OCI-LY1 (cell line): ENCODE results near the gene ELMO1.

Source experiments
- H2AFZ ChIP-seq: fragments of 200-600 bp; sonication (generic), shearing (Covaris generic); 2 replicates; pipeline ENCODE4 v1.6.0; 2014; ENCODE audit warnings: antibody characterized with exemption, mild to moderate bottlenecking, low read length
- H3F3A ChIP-seq: fragments of 200-600 bp; sonication (generic), shearing (Covaris generic); 2 replicates; pipeline ENCODE4 v1.6.0; 2014; ENCODE audit warnings: mild to moderate bottlenecking, antibody characterized with exemption, low read length, moderate library complexity; ENCODE audit not compliant: insufficient read depth
- H3K27ac ChIP-seq: fragments of 200-600 bp; sonication (generic); 2 replicates; pipeline ENCODE4 v1.5.1; 2014; ENCODE audit warnings: low read length, mixed run types, mild to moderate bottlenecking, low read depth; ENCODE audit not compliant: poor library complexity, severe bottlenecking
- H3K27me3 ChIP-seq: fragments of 200-600 bp; sonication (generic); 2 replicates; pipeline ENCODE4 v1.6.0; 2014; ENCODE audit warnings: antibody characterized with exemption, mild to moderate bottlenecking, low read length, moderate library complexity; ENCODE audit not compliant: insufficient read depth
- H3K36me3 ChIP-seq: fragments of 200-600 bp; sonication (generic); 2 replicates; pipeline ENCODE4 v1.6.1; 2014; ENCODE audit warnings: mild to moderate bottlenecking, antibody characterized with exemption, low read length, moderate library complexity, mixed read lengths; ENCODE audit not compliant: insufficient read depth
- H3K4me1 ChIP-seq: fragments of 200-600 bp; sonication (generic); 2 replicates; pipeline ENCODE4 v1.5.1; 2014; ENCODE audit warnings: mild to moderate bottlenecking, low read length, moderate library complexity; ENCODE audit not compliant: insufficient read depth, severe bottlenecking
- H3K4me2 ChIP-seq: fragments of 200-600 bp; sonication (generic), shearing (Covaris generic); 2 replicates; pipeline ENCODE4 v1.6.1; 2014; ENCODE audit warnings: low read length
- H3K4me3 ChIP-seq: fragments of 200-600 bp; sonication (generic); 2 replicates; pipeline ENCODE4 v1.5.1; 2014; ENCODE audit warnings: low read length, low read depth, mild to moderate bottlenecking, mixed read lengths; ENCODE audit not compliant: poor library complexity, severe bottlenecking
- H3K79me2 ChIP-seq: fragments of 200-600 bp; shearing (Covaris generic); 2 replicates; pipeline ENCODE4 v1.6.1; 2016; ENCODE audit warnings: mixed run types, low read length, mixed read lengths; ENCODE audit not compliant: insufficient read depth
- H3K9ac ChIP-seq: fragments of 200-600 bp; sonication (generic), shearing (Covaris generic); 2 replicates; pipeline ENCODE4 v1.6.1; 2014; ENCODE audit warnings: mild to moderate bottlenecking, low read length, mixed read lengths
- H3K9me2 ChIP-seq: fragments of 200-600 bp; sonication (generic), shearing (Covaris generic); 2 replicates; pipeline ENCODE4 v1.6.1; 2014; ENCODE audit warnings: low read depth, mild to moderate bottlenecking, low read length, mixed read lengths
- H3K9me3 ChIP-seq: fragments of 200-600 bp; shearing (Covaris generic); 2 replicates; pipeline ENCODE4 v1.6.1; 2014; ENCODE audit warnings: low read length, mixed read lengths
- H4K20me1 ChIP-seq: fragments of 200-600 bp; sonication (generic), shearing (Covaris generic); 2 replicates; pipeline ENCODE4 v1.6.0; 2016; ENCODE audit warnings: mild to moderate bottlenecking, low read length; ENCODE audit not compliant: insufficient read depth
- CTCF ChIP-seq: fragments of 200-600 bp; sonication (generic), shearing (Covaris generic); IDR thresholded peaks from 2 replicates; pipeline ENCODE4 v1.5.1; 2017; ENCODE audit warnings: mild to moderate bottlenecking, antibody characterized with exemption, low read length, moderate library complexity, mixed read lengths
- EZH2 ChIP-seq: fragments of 200-600 bp; sonication (generic), shearing (Covaris generic); IDR thresholded peaks from 2 replicates; pipeline ENCODE4 v1.8.0; 2017; ENCODE audit warnings: borderline replicate concordance, mixed run types, mild to moderate bottlenecking, antibody characterized with exemption, low read length, moderate library complexity, mixed read lengths

The ELMO1 gene

GRCh38 chr7:37180828-37181549 is 267.7 kb downstream of the ELMO1 start:
- Histone ChIP-seq H3K27ac (no peak overlapping the region), H3K4me3 (no peak overlapping the region), H3K9me3 (no peaks in the 10 kb centered on the region), H3K4me1 (peaks cover 16% of the 10 kb centered on the region), H3K4me2 (no peak overlapping the region), H3K9me2 (no peaks in the 10 kb centered on the region), H2AFZ (no peak overlapping the region), H3K27me3 (no peaks in the 10 kb centered on the region), H3K36me3 (peaks cover 63% of the 10 kb centered on the region), H3F3A (no peaks in the 10 kb centered on the region), H4K20me1 (no peaks in the 10 kb centered on the region), H3K79me2 (no peaks in the 10 kb centered on the region), H3K9ac (no peak overlapping the region)
- TF ChIP-seq EZH2 (no peak), CTCF (no peak)

- no peak overlapping the region for H3K4me2 ChIP-seq
- H3K36me3 ChIP-seq = peaks cover 89% of the 10 kb centered on the region
- no peak overlapping the region for H2AFZ ChIP-seq
- H3K27me3 ChIP-seq = no peaks in the 10 kb centered on the region
- no peaks in the 10 kb centered on the region for H4K20me1 ChIP-seq
- no peak overlapping the region for H3K4me3 ChIP-seq
- H3K9me2 ChIP-seq = no peaks in the 10 kb centered on the region
- no peaks in the 10 kb centered on the region for H3F3A ChIP-seq
- TF ChIP-seq EZH2 = no peak
- H3K79me2 ChIP-seq = no peaks in the 10 kb centered on the region
- H3K9ac ChIP-seq = no peak overlapping the region
- no peaks in the 10 kb centered on the region for H3K9me3 ChIP-seq
- H3K4me1 ChIP-seq = no peaks in the 10 kb centered on the region
- no peak overlapping the region for H3K27ac ChIP-seq
Measured at GRCh38 chr7:37176079-37176478, 272.6 kb downstream of the ELMO1 start.

GRCh38 chr7:37174460-37174859 is 274.2 kb downstream of the ELMO1 start:
- no peaks in the 10 kb centered on the region for H3F3A ChIP-seq
- H3K4me1 ChIP-seq = no peaks in the 10 kb centered on the region
- no peaks in the 10 kb centered on the region for H3K79me2 ChIP-seq
- H3K27ac ChIP-seq = no peak overlapping the region
- no peak overlapping the region for H3K4me3 ChIP-seq
- peaks cover 89% of the 10 kb centered on the region for H3K36me3 ChIP-seq
- no peaks in the 10 kb centered on the region for H4K20me1 ChIP-seq
- H3K27me3 ChIP-seq = no peaks in the 10 kb centered on the region
- H3K9me3 ChIP-seq = no peaks in the 10 kb centered on the region
- no peak overlapping the region for H2AFZ ChIP-seq
- TF ChIP-seq CTCF (no peak), EZH2 (no peak)
- H3K9ac ChIP-seq = no peak overlapping the region
- no peak overlapping the region for H3K4me2 ChIP-seq
- no peaks in the 10 kb centered on the region for H3K9me2 ChIP-seq

- no peaks in the 10 kb centered on the region for H3F3A ChIP-seq
- H3K4me2 ChIP-seq = no peak overlapping the region
- no peaks in the 10 kb centered on the region for H3K79me2 ChIP-seq
- H3K9me3 ChIP-seq = no peaks in the 10 kb centered on the region
- H4K20me1 ChIP-seq = no peaks in the 10 kb centered on the region
- H3K27ac ChIP-seq = no peak overlapping the region
- H3K36me3 ChIP-seq = peaks cover 88% of the 10 kb centered on the region
- no peak overlapping the region for H2AFZ ChIP-seq
- H3K9me2 ChIP-seq = no peaks in the 10 kb centered on the region
- H3K4me3 ChIP-seq = no peak overlapping the region
- H3K27me3 ChIP-seq = no peaks in the 10 kb centered on the region
- TF ChIP-seq EZH2 = no peak
- no peaks in the 10 kb centered on the region for H3K4me1 ChIP-seq
- H3K9ac ChIP-seq = no peak overlapping the region
Measured at GRCh38 chr7:37173670-37174069, 275.0 kb downstream of the ELMO1 start.
